Adrenal gland (tissue), 5 donors: Measurements from ENCODE around the gene ITPA.

Source experiments
- POLR2A ChIP-seq, 2 donors: fragments of 450-650 bp; IDR thresholded peaks; one replicate each; pipeline ENCODE4 v1.6.1; 2017; ENCODE audit warnings: antibody characterized with exemption in 2 of 2, mild to moderate bottlenecking in 2 of 2, moderate library complexity in 1 of 2
- TF ChIP-seq, protein P1 (sequence below), 6 experiments: fragments of 450-650 bp in 4 of 6; fragments of 200-600 bp in 2 of 6; sonication (generic) in 1 of 6; IDR thresholded peaks; 1 replicate in 5 of 6; 2 replicates in 1 of 6; pipeline versions ENCODE4 v1.5.1 to v1.8.0; 2016 to 2021; ENCODE audit warnings: antibody characterized with exemption in 6 of 6, mild to moderate bottlenecking in 2 of 6, moderate library complexity in 1 of 6
- donor health status: DM: no; HTN: no; CAD: no.

DNA sequence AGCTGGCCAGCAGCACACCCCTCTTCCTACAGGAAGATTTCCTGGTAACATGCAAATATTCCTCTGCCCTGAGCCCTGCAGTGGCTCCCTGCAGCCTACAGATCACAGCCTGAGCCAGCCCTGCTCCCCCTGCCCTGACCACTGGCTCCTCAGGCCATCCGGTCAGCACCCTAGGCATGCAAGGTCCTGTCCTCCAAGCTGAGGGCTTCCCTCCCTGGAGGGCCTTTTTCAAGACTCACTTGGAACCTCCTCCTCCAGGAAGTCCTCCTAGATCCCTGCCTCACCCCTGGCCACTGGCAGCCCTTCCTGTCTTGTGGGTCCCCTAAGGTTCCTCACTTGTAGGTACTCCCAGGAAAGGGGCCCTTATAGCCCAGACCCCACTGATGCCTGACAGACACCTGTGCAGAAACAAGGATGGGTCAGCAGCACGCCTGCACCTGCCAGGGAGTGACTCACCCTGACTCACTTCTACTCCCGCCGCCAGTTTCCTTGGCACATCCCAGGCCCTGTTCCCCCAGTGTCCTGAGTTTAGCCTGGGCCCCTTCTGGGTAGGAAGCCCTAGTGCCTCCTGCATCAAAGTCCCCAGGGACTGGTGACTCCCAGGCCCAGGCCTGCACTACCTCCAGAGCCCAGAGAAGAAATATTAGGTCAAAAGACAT is 26.5 kb downstream of the ITPA start:
- TF ChIP-seq, protein P1, sequence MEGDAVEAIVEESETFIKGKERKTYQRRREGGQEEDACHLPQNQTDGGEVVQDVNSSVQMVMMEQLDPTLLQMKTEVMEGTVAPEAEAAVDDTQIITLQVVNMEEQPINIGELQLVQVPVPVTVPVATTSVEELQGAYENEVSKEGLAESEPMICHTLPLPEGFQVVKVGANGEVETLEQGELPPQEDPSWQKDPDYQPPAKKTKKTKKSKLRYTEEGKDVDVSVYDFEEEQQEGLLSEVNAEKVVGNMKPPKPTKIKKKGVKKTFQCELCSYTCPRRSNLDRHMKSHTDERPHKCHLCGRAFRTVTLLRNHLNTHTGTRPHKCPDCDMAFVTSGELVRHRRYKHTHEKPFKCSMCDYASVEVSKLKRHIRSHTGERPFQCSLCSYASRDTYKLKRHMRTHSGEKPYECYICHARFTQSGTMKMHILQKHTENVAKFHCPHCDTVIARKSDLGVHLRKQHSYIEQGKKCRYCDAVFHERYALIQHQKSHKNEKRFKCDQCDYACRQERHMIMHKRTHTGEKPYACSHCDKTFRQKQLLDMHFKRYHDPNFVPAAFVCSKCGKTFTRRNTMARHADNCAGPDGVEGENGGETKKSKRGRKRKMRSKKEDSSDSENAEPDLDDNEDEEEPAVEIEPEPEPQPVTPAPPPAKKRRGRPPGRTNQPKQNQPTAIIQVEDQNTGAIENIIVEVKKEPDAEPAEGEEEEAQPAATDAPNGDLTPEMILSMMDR (IDR thresholded peaks at IDR 0.05): no peak
- no peak for TF ChIP-seq POLR2A (IDR thresholded peaks at IDR 0.05)
